Smooth muscle cell (in vitro differentiated cells): ENCODE results near the gene BRDT. TPM values are rescaled to one million over a fixed set of nuclear protein-coding genes. Genes with fewer than 3 reads are reported as not detected.

Source experiments
- DNase-seq: peaks from one replicate; lab custom pipeline; 2025; ENCODE audit not compliant: unreplicated experiment; lab: John Stamatoyannopoulos, UW
- H2AFZ ChIP-seq: fragments of 200-600 bp; sonication (generic); 2 replicates; pipeline ENCODE4 v1.6.0; 2016; ENCODE audit warnings: antibody characterized with exemption, low read depth, mild to moderate bottlenecking
- H3F3A ChIP-seq: fragments of 200-600 bp; sonication (generic); 2 replicates; pipeline ENCODE4 v1.6.0; 2017; ENCODE audit warnings: antibody characterized with exemption, low read depth
- H3K27ac ChIP-seq: fragments of 200-600 bp; sonication (generic); 2 replicates; pipeline ENCODE4 v1.5.1; 2016; ENCODE audit warnings: low read depth, mild to moderate bottlenecking
- H3K27me3 ChIP-seq: fragments of 200-600 bp; sonication (generic); 2 replicates; pipeline ENCODE4 v1.6.1; 2016; ENCODE audit warnings: low read depth, mild to moderate bottlenecking
- H3K36me3 ChIP-seq: fragments of 200-600 bp; sonication (generic); 2 replicates; pipeline ENCODE4 v1.5.1; 2016; ENCODE audit warnings: low read depth
- H3K4me1 ChIP-seq: fragments of 200-600 bp; sonication (generic); 2 replicates; pipeline ENCODE4 v1.5.1; 2016; ENCODE audit warnings: low read depth
- H3K4me2 ChIP-seq: fragments of 200-600 bp; sonication (generic); 2 replicates; pipeline ENCODE4 v1.6.0; 2016; ENCODE audit warnings: mild to moderate bottlenecking
- H3K4me3 ChIP-seq: fragments of 200-600 bp; sonication (generic); 2 replicates; pipeline ENCODE4 v1.5.1; 2016; ENCODE audit warnings: mild to moderate bottlenecking
- H3K79me2 ChIP-seq: fragments of 200-600 bp; sonication (generic); 2 replicates; pipeline ENCODE4 v1.6.0; 2016; ENCODE audit warnings: low read depth, mild to moderate bottlenecking
- H3K9ac ChIP-seq: fragments of 200-600 bp; sonication (generic); 2 replicates; pipeline ENCODE4 v1.6.0; 2016; ENCODE audit warnings: low read depth
- H3K9me3 ChIP-seq: fragments of 200-600 bp; sonication (generic); replicated peaks from 2 replicates; pipeline ENCODE4 v1.5.1; 2016; ENCODE audit warnings: low read depth
- H4K20me1 ChIP-seq: fragments of 200-600 bp; sonication (generic); 2 replicates; pipeline ENCODE4 v1.6.0; 2016; ENCODE audit warnings: low read depth
- WGBS: methylation state at CpG from one replicate; pipeline ENCODE4 v1.1.7; 2016; ENCODE audit warnings: low lambda C conversion rate; 5-methylcytosine and 5-hydroxymethylcytosine counted together
- polyA plus RNA-seq: library from polyadenylated mRNA; unstranded; fragments of >200 nt; fragmentation: Nextera tagmentation; extraction: Ambion mirVana; gene quantifications from 2 replicates; pipeline ENCODE4 v1.2.1, GENCODE V29; 2016
- total RNA-seq: library from RNA; depleted of rRNA; stranded (reverse); fragments of >200 nt; gene quantifications from 2 replicates; pipeline ENCODE4 v1.2.3, GENCODE V29; 2014
- TF ChIP-seq, protein P1 (sequence below): fragments of 200-600 bp; sonication (generic); IDR thresholded peaks from 2 replicates; pipeline ENCODE4 v1.5.1; 2017; ENCODE audit warnings: borderline replicate concordance, mild to moderate bottlenecking, antibody characterized with exemption; ENCODE audit not compliant: insufficient read depth, poor library complexity, severe bottlenecking

The BRDT gene
- total and polyA plus RNA-seq, 2 experiments from 2014 or later, result not detected

DNA sequence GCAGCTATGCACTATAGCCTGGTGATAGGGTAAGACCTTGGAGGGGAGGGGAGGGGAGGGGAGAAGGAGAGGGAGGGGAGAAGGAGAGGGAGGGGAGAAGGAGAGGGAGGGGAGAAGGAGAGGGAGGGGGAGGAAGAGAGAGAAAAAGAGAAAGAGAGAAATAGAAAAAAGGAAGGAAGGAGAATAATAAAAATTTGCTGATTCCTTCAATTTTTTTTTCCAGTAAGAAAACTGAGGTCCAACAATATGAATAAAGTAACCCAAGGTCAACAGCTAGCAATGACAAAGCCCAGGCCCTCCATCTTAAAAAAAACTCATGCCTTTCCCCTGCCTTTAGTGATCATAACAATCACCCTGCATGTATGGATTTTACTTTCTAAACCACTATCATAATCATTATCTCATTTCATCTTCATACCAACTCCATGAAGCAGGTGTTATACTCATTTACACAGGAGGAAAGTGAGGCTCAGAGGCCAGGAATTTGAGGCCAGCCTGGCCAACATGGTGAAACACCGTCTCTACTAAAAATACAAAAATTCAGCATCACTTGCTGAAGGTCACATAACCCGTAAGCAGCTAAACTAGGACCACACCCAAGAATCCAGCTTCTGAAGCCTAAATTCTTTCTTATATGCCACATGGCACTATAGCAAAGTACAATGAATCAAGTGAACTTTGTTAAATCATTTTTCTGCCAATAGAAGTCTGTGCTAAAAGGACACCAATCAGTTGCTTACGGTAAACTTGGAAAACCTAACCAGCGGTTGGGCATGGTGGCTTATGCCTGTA is 23.4 kb upstream of the BRDT start:
- Histone ChIP-seq H3K27me3 (no peaks in the 10 kb centered on the region), H4K20me1 (no peaks in the 10 kb centered on the region), H3K4me3 (no peak overlapping the region), H2AFZ (no peak overlapping the region), H3K9ac (no peak overlapping the region), H3K79me2 (no peaks in the 10 kb centered on the region), H3K27ac (no peak overlapping the region), H3K4me1 (no peaks in the 10 kb centered on the region), H3F3A (no peaks in the 10 kb centered on the region), H3K36me3 (no peaks in the 10 kb centered on the region), H3K4me2 (no peak overlapping the region), H3K9me3 (no peaks in the 10 kb centered on the region)
- TF ChIP-seq, protein P1, sequence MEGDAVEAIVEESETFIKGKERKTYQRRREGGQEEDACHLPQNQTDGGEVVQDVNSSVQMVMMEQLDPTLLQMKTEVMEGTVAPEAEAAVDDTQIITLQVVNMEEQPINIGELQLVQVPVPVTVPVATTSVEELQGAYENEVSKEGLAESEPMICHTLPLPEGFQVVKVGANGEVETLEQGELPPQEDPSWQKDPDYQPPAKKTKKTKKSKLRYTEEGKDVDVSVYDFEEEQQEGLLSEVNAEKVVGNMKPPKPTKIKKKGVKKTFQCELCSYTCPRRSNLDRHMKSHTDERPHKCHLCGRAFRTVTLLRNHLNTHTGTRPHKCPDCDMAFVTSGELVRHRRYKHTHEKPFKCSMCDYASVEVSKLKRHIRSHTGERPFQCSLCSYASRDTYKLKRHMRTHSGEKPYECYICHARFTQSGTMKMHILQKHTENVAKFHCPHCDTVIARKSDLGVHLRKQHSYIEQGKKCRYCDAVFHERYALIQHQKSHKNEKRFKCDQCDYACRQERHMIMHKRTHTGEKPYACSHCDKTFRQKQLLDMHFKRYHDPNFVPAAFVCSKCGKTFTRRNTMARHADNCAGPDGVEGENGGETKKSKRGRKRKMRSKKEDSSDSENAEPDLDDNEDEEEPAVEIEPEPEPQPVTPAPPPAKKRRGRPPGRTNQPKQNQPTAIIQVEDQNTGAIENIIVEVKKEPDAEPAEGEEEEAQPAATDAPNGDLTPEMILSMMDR, result no peak
- no peak for DNase-seq
- WGBS, result 96% methylated on average over 4 of the region's 4 CpGs

DNA sequence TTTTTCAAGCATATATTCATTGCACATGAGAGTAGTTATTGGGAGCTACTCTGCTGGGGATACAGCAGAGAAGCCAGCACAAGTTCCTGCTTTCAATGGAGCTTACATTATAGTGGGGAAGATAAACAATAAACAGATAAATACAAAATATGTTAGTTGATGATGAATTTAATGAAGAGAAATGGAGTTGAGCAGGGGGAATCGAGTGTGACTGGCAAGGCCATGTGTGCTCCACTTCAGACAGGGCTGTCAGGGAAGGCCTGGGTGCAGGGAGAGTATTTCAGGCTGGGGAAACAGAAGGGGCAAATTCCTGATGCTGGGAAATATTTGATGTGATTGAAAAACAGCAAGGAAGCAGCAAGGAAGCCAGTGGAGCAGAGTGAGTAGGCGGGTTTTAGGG is 21.2 kb upstream of the BRDT start:
- no peak overlapping the region for H2AFZ ChIP-seq
- 90% methylated on average over 2 of the region's 2 CpGs for WGBS
- H3K4me3 ChIP-seq, result no peak overlapping the region

DNA sequence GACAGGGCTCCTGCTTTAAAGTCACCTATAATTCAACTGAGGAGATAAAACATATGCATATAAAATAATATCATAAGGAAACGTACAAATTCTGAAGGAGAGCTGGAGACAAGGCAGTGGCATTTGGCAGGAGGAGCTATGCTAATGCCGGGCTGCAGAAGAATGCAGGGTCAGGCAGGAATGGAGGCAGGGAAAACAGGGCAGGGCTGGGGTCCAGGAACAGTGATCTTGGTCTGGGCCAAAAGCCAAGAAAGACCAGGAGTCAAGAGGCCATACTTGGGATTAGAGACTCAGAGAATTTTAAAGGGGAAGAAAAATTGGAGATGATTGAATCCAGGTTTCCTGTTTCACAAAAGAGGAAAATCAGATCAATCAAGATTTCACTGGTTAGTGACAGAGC is 20.0 kb upstream of the BRDT start:
- H2AFZ ChIP-seq, result peak overlapping the region; percentile 62
- WGBS, result 24% methylated on average over 2 of the region's 2 CpGs
- DNase-seq, result no peak
- H3K4me2 ChIP-seq, result peak overlapping the region; percentile 20
- no peaks in the 10 kb centered on the region for H3K79me2 ChIP-seq
- no peak overlapping the region for H3K4me3 ChIP-seq
- H3K27ac ChIP-seq, result no peak overlapping the region
- H3K9me3 ChIP-seq, result no peaks in the 10 kb centered on the region
- H3F3A ChIP-seq, result no peaks in the 10 kb centered on the region
- H3K4me1 ChIP-seq, result no peaks in the 10 kb centered on the region
- no peaks in the 10 kb centered on the region for H4K20me1 ChIP-seq
- no peaks in the 10 kb centered on the region for H3K27me3 ChIP-seq
- no peaks in the 10 kb centered on the region for H3K36me3 ChIP-seq
- TF ChIP-seq, protein P1, result no peak
- H3K9ac ChIP-seq, result no peak overlapping the region

More for the DNA sequence above, 21.2 kb upstream of the BRDT start:
- Histone ChIP-seq H3K4me2 (no peak overlapping the region), H3K9ac (no peak overlapping the region), H3K79me2 (no peaks in the 10 kb centered on the region), H3K27me3 (no peaks in the 10 kb centered on the region), H3K27ac (no peak overlapping the region), H4K20me1 (no peaks in the 10 kb centered on the region), H3F3A (no peaks in the 10 kb centered on the region), H3K36me3 (no peaks in the 10 kb centered on the region), H3K4me1 (no peaks in the 10 kb centered on the region), H3K9me3 (no peaks in the 10 kb centered on the region)
- TF ChIP-seq, protein P1, result no peak
- DNase-seq, result no peak

DNA sequence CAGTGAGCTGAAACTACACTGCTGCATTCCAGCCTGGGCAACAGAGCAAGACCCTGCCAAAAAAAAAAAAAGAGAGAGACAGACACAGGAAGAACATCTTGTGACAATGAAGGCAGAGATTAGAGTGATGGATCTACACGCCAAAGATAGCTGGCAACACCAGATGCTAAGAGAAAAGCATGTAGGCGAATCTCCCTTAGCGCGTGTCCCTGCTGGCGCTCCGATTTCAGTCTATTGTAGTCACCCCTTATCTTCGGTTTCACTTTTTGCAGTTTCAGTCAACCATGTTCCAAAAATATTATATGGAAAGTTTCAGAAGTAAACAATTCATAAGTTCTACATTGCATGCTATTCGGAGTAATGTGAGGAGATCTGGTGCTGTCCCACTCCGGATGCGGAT is 11.6 kb upstream of the BRDT start:
- no peak overlapping the region for H2AFZ ChIP-seq
- H3K36me3 ChIP-seq, result no peaks in the 10 kb centered on the region
- no peak overlapping the region for H3K27ac ChIP-seq
- no peaks in the 10 kb centered on the region for H3F3A ChIP-seq
- TF ChIP-seq, protein P1, result no peak
- no peak for DNase-seq
- no peaks in the 10 kb centered on the region for H3K4me1 ChIP-seq
- H3K27me3 ChIP-seq, result no peaks in the 10 kb centered on the region
- no peak overlapping the region for H3K4me3 ChIP-seq
- no peaks in the 10 kb centered on the region for H3K9me3 ChIP-seq
- no peaks in the 10 kb centered on the region for H3K79me2 ChIP-seq
- H3K4me2 ChIP-seq, result no peak overlapping the region
- WGBS, result 97% methylated on average over 10 of the region's 10 CpGs
- no peaks in the 10 kb centered on the region for H4K20me1 ChIP-seq
- no peak overlapping the region for H3K9ac ChIP-seq
